TTC549 (cell line): ENCODE data around the gene ADAP1.
"Not testable (repeated sequence)": the region's sequence is repeated elsewhere in the genome, so short reads cannot be mapped to it uniquely, and the experiment has no call there.

ENCODE experiments used
- FAIRE-seq: peaks from 2 replicates; lab custom pipeline; 2012; peaks lifted over from hg19 to GRCh38; lab: Jason Lieb, UNC

ADAP1 gene

DNA sequence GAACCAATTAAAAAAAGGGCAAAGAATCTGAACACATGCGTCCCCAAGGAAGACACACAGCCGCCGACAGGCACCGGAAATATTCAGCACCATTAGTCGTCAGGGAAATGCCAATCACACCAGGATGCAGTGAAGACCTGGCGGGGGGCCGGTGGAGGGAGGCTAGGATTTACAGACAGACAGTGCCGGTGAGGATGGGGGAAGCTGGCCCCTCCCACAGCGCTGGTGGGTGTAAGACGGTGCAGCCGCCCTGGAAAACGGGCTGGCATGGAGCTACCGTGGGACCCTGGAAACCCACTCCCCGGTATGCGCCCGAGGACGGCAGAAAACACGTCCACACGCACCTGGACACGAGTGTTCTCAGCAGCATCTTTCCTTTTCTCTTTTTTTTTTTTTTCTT lies 4.8 kb upstream of the ADAP1 start:
- no peak for FAIRE-seq

DNA sequence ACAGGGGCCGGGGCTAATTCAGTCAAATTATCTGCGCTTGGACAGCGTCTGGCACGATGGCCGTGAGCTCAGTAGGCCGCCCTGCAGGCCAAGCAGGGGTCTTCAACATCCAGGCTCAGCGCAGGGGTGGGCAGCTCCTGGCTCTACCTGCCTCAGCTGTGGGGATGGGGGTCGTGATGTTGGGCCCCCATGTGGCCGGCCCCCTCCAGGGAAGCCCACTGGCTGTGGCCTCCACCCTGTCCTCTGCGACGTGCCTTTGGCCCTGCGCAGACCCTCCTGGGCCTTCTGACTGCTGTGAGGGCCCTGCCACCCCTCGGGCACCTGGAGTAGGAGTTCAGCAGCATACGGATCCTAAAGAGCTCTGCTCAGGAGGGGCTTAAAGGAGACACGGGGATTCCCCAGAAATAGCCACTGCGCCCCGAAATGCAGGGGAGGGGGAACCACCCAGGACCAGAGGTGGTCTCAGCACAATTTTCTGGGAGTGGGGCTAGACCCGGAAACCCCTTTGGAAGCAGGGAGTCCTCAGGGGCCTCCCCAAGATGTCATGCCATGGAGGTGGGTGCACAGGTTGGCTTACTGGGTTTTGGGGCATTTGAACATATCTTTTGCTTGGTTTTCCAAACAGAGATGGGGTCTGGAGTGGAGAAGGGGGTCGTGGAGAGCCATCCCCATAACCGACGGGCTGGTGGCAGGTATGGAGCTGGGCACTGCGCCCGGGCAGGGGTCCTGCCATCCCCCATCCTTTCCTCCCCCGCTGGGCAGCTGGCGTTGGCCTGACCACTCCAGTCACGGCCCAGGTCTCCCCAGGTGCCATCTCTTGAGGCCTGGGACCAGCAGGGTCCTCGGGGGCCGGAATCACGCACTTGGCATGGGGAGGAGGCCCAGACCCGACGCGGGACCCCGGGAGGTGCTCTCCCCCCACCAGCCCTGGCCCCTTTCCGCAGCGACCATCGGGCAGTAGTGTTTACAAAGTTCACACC lies 4.0 kb upstream of the ADAP1 start:
- no peak for FAIRE-seq

DNA sequence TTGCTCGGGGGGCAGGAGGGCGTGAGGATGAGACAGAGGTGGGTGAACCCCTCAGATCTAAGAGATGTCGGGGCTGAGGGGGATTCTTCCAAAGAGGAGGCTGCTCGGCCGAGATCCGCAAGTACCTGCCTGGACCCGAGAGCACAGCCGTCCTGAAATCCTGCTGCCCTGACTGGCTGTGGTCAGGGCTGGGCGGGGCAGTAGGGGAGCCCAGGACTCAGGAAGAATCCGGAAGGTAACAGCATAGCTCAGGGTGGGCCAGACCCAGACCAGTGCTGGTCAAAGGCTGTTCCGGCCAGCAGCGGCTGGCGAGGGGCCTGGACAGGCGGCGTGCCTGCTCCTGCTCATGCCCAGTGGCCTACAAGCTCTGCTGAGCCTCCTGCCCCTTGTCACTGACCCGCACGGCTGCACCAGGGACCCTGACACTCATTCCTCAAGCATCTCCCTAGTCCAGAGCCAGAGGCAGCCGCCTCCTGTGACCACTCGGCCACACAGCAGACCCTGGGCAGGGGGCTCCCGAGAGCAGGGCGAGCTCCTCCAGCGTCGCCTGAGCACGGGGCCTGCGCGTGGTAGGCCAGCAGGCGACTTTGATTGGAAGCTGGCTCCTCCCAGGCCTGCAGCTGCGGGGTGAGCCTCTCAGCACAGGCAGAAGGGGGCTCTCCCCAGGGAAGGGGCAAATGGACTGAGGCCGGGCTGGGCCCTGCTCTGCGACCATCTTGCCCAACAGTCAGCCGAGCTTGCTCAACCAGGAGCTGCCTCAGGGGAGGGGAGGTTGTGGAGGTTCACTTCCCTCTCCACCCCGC lies 3.1 kb upstream of the ADAP1 start:
- no peak for FAIRE-seq

DNA sequence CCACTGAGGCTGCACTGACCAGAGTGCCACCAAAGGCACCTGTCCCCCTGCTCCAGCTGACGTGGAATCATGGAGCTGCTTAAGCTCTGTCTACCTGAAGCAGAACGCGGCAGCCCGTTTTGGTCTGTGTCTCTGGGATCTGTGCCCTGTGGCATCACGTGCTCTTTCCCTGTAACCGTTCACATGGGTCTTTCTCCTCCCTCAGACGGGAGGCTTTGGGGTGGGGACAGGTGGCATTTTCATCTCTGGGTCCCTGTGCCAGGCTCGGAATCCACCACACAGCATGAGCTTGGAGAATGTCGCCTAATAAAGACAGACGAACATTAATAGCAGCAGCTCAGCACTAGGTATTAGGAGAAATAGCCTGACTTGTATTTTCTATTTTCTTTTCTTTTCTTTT lies 1.6 kb upstream of the ADAP1 start:
- no peak for FAIRE-seq

DNA sequence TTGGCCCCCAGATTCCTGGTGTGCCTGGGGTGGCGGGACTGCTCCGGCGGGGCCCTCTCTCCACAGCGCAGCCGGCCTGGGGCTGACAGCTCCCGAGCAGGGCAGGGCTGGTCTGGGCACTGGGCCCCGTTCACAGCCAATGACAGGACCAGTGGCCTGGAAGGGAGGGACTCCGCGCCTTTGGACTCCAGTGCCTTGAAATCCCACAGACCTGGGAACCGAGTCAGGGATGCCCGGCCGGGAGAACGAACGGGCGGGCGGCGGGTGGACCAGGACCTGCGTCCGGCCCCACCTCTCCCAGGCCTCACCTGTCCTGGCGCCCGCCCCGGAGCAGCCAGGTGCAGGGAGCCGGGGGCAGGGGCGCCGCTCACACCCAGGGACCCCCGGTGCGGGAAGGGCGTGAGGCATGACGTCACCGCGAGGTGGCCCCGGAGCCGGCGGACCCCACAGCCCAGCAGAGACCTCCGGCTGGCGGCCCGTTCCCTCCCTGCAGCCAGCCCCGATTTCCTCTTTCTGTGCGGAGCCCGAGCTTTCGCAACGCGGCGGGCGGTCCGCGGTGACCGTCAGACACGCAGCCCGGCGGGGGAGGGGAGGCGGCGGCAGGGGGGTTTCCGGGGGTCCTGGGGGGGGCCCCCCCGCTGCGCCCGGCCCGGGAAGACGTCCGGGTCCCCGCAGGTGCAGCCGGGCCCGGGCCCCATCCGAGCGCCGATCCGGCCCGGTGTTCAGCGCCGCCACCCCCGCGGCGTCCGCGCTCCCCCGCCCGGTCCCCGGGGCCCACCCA lies 743 bp downstream of the ADAP1 start:
- no peak for FAIRE-seq

DNA sequence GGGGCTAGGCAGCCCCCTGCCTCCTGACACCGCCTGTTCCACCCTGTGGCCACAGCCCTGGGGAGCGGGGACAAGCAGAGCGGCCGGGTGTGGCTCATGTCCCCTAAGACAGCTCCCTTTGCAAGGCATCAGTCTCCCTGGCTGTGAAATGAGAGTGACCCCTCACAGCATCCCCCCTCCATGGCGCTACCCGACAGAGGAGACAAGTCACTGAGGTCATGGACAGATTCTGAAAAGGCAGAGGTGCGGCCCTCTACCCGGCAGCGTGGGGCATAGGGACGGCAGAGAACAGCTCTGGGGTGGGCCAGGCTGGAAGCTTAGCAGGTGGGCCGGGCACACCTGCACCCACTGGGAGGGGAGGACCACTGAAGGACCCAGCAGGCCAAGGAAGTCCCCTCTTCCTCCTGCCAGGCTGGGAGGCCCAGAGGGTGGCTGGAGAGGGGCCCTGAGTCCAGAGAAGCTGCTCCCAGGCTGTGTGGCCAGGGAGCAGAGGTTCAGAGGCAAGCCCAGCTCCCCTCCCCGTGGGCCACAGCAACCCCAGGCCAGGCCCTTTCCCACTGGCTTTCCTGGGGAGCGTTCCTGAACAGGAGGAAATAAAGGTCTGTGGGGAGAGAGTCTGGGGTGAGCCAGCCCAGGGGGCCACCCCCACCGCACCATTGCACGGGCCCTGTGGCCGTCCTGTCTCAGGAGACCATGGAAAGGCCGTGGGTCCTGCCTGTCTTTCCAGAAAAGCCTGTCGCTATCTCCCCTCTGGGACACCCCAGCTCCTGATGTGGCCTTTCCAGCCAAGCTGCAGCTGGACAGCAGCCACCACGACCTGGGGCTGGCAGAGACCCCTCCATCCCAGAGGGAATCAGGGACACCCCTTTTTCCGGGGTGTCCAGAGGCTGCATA lies 1.7 kb downstream of the ADAP1 start:
- FAIRE-seq: no peak

DNA sequence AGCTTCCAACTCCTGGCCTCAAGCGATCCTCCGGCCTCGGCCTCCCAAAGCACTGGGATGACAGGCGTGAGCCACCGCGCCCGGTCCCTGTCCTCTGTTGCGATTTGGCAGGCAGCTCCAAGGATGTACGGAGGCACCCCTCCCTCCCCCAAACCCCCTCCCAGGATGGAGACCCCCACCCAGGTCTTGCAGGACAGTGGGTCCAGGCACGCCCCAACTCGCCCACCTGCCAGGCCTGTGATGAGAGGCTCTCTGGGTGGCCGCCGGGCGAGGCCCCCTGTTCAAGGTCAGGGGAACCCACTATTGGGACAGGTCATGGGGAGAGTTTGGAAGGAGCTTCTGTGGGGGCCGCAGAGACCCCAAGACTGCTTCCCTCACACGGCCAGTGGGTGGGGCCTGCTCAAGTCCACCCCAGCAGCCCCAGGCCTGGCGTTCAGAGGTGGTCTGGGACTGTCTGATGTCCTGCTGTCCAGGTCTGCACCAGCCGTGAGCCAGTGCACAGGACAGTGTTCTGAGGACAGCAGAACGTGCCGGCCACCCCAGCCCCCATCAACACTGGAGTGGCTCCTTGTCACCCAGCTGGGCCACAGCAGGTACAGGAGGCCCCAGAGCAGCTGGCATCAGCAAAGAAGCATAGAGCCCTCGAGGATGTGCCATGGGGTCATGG lies 2.5 kb downstream of the ADAP1 start:
- FAIRE-seq: no peak

DNA sequence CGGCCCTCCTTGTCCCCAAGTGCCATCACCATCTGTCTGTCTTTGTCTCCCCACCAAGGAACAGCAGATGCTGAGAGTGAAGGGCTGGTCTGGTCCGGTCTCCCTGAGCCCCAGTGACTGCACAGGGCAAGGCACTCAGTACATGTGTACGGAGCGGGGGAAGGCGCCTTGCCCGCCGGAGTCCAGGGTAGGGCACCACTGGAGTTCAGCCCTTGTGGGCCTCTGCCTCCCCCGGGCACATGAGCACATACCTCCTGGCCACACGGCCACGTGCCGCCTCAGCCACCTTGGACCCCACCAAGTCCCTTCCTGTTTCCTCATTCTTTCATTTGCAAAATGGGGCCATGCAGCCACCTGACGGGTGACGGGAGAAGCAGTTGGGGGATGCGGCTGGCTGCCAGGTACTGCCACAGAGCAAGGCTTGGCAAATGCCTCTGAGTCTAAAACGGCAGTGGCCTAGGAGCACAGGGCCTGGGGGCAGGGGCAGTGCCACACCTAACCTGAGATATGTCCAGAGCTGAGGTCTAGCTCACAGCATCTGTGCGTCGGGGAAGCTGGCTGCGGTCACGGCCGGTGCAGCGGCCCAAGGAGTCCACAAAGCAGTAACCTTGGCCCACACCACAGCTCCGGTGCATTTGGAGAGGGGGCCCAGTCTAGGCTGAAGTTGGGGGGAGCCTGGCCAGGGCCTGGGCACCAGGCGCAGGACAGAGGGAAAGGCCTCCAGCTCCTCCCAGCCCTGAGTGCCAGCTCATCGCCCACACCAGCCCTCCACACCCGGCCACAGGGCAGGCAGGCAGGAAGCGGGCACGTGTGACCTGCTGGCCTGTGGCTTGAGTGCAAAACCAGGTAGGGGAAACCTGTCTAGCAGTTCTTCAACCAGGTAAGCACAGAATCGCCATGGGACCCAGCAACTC lies 5.2 kb downstream of the ADAP1 start:
- no peak for FAIRE-seq

DNA sequence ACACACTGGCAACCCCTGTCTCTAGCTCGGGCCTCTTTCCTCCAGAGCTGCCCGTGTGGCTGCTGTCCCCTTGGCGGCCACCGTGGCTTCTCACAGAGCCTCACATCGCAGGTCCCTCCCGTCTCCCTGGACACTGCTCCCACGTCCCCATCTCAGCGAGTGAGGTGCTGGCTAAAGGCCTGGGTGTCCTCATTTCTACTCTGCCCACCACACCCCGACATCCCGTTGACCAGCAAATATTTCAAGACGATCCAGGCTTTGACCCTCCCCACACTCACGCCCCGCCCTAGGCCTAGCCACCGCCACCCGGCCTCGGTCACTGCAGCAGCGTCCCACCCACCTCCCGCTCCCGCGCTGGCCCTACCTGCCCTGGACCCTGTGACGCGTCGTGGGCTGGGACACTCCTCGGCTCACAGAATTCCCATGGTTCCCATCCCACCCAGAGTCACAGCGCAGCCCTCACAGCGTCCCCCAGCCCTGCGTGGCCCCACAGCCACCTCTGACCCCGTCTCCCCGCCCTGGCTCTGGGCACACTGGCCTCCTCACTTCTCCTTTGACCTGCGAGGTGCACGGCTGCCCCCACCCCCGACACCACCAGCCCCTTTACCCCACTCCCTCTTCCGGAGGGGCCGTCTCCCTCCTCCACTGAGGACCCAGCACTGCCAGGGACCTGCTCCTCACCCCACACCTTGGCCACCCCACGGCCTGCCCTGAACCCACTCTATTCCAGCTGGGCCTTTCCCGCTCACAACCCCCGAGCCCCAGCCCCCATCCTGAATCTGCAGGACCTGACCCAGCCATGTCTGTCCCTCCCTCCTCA lies 6.9 kb downstream of the ADAP1 start:
- FAIRE-seq: no peak

DNA sequence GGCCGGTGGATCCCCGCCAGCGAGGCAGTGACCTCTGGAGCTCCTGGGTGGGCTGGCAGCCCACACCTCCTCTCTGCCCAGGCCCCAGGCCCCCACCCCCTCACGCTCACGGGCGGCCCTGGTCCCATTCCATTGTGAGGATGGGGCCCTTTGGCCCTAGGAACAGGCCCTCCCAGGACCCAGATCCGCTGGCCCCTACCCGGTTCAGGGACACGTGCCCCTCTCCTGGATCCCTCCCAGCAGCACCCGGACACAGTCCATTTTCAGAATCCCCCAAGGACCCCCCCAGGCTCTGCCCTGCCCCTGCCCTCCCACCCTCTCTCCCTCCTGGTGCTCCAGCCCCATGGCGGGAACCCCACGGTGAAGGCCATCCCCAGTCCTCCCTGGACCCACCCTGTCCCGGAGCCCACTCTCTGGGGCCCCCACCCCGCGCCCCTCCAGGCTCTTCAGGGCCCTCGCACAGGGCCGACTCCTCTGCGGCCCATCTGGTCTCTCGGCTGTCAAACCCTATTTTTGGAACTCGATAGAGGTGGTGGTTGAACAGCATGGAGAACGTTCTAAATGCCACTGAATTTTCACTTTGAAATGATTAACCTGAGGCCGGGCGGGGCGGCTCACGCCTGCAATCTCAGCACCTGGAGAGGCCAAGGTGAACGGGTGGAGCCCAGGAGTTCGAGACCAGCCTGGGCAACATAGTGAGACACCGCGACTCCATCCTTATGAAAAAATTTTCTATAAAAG lies 8.1 kb downstream of the ADAP1 start:
- no peak for FAIRE-seq

DNA sequence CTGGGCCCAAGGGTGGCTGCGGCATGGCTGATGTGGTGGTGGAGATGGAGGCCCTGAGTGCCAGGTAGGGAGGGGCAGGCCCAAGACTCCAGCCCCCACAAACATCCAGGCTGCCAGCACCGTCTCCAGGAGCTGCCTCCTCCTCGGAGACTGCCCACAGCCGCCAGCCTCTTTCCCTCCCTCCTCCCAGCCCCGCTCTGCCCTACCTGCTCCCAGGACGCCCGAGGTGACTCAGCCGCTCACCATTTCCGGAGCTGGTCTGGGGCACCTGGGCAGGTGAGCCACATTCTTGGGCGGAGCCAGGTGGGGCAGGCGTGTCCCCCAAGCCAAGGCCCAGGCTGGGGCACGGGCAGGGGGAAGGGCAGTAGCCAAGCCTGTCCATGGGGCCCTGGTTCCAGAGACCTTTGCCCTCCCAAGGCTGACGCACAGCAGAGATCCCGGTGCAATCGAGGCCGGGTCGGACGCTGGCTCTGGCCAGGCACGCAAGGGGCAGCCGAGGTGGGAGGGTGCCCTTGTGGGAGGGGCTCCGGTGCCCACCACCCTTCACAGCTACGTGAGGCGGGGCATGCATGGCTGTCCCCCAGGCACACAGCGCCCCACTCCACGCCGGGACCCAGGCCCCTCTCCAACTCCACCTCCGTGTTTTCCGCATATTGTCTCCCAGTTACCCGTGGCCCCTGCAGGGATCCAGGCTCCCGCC lies 8.8 kb downstream of the ADAP1 start:
- FAIRE-seq: no peak

DNA sequence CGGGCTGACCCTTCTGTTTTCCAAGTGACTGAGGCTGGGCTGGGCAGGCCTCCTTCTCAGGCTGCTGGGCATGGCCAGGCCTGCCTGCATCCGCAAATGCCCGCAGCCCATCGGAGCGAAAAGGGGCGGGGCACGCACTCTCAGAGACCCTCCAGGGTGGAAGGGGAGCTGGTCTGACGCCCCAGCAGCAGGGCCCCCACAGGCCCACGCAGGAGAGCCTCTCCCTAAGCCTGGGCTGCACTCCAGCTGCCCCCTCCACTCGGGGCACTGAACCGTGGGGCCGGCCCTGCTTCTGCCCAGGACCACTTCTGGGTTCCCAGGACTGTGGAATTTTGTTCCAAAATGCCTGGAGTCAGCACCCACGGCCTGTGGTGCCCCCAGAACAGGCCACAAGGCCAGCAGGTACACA lies 9.3 kb downstream of the ADAP1 start:
- no peak for FAIRE-seq

DNA sequence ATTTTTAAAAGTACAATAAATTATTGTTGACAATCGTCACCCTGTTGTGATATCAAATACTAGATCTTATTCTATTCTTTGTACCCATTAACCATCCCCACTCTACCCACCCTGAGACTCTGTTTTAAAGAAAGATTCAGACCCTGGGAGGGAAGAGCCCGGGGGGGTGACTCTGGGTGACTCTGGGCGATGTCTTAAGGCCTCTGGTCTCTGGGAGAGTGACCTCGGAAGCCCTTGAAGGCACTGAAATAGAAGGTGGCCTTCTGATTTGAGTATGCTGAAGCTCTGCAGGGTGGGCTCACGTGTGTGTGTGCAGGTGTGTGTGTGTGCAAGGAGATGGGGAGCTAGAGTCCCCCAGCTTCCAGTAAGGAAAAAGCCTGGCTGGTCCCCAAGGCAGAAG lies 9.7 kb downstream of the ADAP1 start:
- FAIRE-seq: no peak

DNA sequence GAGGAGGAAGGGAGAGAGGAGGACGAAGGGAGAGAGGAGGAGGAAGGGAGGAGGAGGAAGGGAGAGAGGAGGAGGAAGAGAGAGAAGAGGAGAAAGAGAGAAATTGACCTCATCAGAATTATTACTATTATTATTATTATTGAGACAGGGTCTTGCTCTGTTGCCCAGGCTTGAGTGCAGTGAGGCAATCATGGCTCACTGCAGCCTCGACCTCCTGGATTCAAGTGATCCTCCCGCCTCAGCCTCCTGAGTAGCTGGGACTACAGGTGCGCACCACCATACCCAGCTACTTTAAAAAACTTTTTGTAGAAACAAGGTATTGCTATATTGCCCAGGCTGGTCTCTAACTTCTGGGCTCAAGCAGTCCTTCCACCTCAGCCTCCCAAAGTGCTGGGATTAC lies 10.7 kb downstream of the ADAP1 start:
- not testable (repeated sequence) for FAIRE-seq

DNA sequence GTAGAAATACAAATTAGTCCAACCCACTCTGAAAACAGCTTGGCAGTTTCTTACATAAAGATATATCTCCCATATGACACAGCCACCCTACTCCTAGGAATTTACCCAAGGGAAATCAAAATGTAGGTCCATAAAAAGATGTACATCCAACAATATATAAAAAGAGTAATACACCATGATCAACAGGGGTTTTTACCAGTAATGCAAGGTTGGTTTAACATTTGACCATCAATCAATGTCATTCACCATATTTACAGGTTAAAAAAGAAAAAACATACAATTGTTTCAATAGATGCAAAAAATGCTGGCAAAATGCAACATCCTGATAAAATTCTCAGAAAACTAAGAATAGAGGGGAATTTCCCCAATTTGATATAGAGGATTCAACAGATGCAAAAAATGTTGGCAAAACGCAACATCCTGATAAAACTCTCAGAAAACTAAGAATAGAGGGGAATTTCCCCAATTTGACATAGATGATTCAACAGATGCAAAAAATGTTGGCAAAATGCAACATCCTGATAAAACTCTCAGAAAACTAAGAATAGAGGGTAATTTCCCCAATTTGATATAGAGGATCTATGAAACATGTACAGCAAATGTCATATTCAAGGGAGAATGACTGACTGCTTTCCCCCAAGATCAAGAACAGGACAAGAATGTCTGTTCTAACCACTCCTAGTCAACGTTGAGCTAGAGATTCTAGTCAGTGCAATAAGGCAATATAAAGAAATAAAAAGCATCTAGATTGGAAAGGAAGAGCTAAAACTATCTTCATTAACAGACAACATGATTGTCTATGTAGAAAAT lies 13.7 kb downstream of the ADAP1 start:
- FAIRE-seq: no peak

DNA sequence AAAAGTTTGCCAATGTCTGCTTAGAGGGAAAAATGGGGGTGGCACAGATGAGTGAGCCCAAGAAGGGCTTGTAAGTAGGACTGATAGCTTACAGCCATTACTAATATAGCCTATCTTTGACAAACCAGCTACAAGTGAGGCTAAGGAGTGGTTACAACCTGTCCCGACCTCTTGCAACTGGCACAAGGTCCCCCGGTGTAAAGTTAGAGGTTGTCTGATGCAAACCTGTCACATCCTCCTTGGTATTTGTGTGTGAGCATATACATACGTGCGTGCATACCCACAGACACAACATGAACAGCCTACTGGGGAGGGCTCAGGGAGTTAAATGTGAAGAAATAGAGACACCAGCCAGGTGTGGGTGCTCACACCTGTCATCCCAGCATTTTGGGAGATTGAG lies 14.6 kb downstream of the ADAP1 start:
- FAIRE-seq: no peak
